ENCODE data around the gene TBC1D13.

Gene TBC1D13

DNA sequence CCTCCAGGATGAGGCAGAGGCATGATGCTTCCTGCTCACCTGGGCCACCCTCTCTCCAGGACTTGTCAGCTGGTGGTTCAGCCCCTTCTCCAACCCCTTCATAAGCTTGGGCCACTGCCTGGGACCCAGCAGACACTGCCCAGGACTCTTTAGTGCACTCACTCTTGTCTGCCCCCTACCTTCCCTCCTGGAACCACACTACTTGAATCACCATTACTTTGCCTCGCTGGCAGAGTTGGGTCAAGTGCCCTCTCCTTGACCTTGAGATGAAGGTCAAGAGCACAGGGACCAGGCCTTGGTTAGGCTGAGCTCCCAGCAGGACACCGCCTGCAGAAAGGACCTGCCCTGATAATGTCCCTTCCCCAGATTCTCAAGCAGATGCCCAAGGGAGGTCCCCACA, 22.8 kb downstream of the TBC1D13 start:
- no peak overlapping the region for H3K4me3 ChIP-seq (ENCODE audit: low read depth in 1 of 2, low read length in 2 of 2)
- peaks cover 16% of the 10 kb centered on the region for H3K36me3 ChIP-seq (ENCODE audit: insufficient read depth, low read length)
- no peaks in the 10 kb centered on the region for H3K9me3 ChIP-seq (ENCODE audit: low read length)
- H3K27ac ChIP-seq (ENCODE audit: low read depth, low read length) = no peak overlapping the region
- no peaks in the 10 kb centered on the region for H3K4me1 ChIP-seq (ENCODE audit: insufficient read depth, low read length)
- no peaks in the 10 kb centered on the region for H3K27me3 ChIP-seq (ENCODE audit: control insufficient read depth in 1 of 2, insufficient read depth in 2 of 2, low read length in 2 of 2)
- no peak overlapping the region for H3K9ac ChIP-seq (ENCODE audit: low read length)

- Histone ChIP-seq H3K9me3 (ENCODE audit: low read length) (no peaks in the 10 kb centered on the region), H3K4me1 (ENCODE audit: insufficient read depth, low read length) (no peaks in the 10 kb centered on the region), H3K27ac (ENCODE audit: low read depth, low read length) (no peak overlapping the region), H3K9ac (ENCODE audit: low read length) (no peak overlapping the region), H3K27me3 (ENCODE audit: control insufficient read depth in 1 of 2, insufficient read depth in 2 of 2, low read length in 2 of 2) (no peaks in the 10 kb centered on the region), H3K4me3 (ENCODE audit: low read depth in 1 of 2, low read length in 2 of 2) (no peak overlapping the region), H3K36me3 (ENCODE audit: insufficient read depth, low read length) (peaks cover 7% of the 10 kb centered on the region)
Observed at GRCh38 chr9:128810873-128811272, 23.8 kb downstream of the TBC1D13 start.

DNA sequence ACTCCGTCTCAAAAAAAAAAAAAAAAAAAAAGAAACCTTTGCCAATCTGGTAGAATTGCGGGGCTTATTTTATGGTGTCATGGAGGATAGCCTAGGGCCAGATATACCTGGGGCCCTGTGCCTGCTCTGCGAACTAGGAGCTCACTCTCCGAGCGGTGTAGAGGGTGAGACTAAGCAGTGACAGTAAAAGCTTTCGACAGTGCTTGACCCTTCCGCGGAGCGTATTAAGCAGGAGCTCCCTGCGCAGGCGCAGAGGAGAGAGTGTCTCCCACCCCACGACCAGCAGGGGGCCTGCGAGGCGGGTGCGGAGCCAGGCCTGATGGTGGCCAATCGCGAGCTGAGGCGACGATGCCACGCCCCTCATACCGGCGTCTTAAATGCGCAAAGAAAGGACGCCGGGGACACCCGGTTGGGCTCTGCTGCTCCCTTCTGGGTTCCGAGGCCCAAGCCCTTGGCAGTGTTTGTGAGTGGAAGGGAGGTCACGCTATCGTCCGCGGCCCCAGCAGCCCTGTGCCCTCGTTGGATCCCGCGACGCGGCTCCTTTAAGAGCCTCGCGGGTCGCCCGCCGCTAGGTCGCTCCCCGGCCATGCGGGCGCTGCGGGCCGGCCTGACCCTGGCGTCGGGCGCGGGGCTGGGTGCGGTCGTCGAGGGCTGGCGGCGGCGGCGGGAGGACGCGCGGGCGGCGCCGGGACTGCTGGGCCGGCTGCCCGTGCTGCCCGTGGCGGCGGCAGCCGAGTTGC, 31.2 kb downstream of the TBC1D13 start, which contains the start of gene ENDOG:
Gene ENDOG, plus strand, starts transcription at position 402 of the 740 bp plus-strand sequence. Its CDS starts 185 bp downstream, at position 587.
- Histone ChIP-seq H3K4me1 (ENCODE audit: insufficient read depth, low read length) (peaks cover 10% of the 10 kb centered on the region), H3K9me3 (ENCODE audit: low read length) (no peaks in the 10 kb centered on the region), H3K27ac (ENCODE audit: low read depth, low read length) (peak within 1 kb of the TSS; percentile 81), H3K4me3 (ENCODE audit: low read depth in 1 of 2, low read length in 2 of 2) (peak within 1 kb of the TSS; percentile 45 to 47), H3K9ac (ENCODE audit: low read length) (no peak within 1 kb of the TSS), H3K27me3 (ENCODE audit: control insufficient read depth in 1 of 2, insufficient read depth in 2 of 2, low read length in 2 of 2) (no peaks in the 10 kb centered on the region), H3K36me3 (ENCODE audit: insufficient read depth, low read length) (peaks cover 15% of the 10 kb centered on the region)

- peak overlapping the region; percentile 3 for H3K27ac ChIP-seq (ENCODE audit: low read depth, low read length)
- H3K9me3 ChIP-seq (ENCODE audit: low read length) = no peaks in the 10 kb centered on the region
- no peaks in the 10 kb centered on the region for H3K27me3 ChIP-seq (ENCODE audit: control insufficient read depth in 1 of 2, insufficient read depth in 2 of 2, low read length in 2 of 2)
- H3K36me3 ChIP-seq (ENCODE audit: insufficient read depth, low read length) = peaks cover 17% of the 10 kb centered on the region
- H3K9ac ChIP-seq (ENCODE audit: low read length) = no peak overlapping the region
- H3K4me3 ChIP-seq (ENCODE audit: low read depth in 1 of 2, low read length in 2 of 2) = peak overlapping the region; percentile 38 to 44
- peaks cover 10% of the 10 kb centered on the region for H3K4me1 ChIP-seq (ENCODE audit: insufficient read depth, low read length)
Observed at GRCh38 chr9:128818839-128819715, 32.0 kb downstream of the TBC1D13 start.

GRCh38 chr9:128819716-128820664, 32.9 kb downstream of the TBC1D13 start:
- peak overlapping the region in 1 of 2 donors; percentile 38 for H3K4me3 ChIP-seq (ENCODE audit: low read depth in 1 of 2, low read length in 2 of 2)
- H3K9ac ChIP-seq (ENCODE audit: low read length) = no peak overlapping the region
- H3K27me3 ChIP-seq (ENCODE audit: control insufficient read depth in 1 of 2, insufficient read depth in 2 of 2, low read length in 2 of 2) = no peaks in the 10 kb centered on the region

DNA sequence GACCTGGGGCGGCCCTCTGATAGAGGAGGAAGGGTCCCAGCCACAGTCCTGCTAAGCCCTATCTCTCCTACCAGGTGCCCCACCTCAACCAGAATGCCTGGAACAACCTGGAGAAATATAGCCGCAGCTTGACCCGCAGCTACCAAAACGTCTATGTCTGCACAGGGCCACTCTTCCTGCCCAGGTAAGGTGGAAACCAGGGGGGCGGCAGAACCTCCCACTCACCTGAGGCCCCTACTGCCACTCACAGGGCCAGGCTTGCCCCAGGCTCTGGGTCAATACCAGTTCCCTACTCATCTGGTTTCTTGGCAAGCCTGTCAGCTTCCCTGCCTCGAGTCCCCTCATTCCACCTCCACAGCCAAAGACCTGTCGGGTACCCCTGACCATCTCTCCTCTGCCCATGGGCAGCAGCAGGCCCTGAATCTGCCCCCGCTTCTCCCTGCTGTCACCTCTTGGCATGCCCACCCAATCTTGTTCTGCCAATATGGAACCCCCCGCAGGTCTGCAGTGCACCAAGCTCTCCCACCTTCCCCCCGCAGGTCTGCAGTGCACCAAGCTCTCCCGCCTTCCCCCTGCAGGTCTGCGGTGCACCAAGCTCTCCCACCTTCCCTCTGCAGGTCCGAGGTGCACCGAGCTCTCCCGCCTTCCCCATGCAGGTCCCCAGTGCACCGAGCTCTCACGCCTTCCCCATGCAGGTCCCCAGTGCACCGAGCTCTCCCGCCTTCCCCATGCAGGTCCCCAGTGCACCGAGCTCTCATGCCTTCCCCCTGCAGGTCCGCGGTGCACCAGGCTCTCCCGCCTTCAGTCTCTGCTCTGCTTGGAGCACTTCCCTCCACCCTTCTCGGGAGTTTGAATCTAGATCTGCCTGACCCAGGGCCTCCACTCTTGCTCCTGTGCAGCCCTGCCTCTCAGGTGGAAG, 33.9 kb downstream of the TBC1D13 start:
- Histone ChIP-seq H3K9ac (ENCODE audit: low read length) (no peak overlapping the region), H3K4me3 (ENCODE audit: low read depth in 1 of 2, low read length in 2 of 2) (no peak overlapping the region), H3K27ac (ENCODE audit: low read depth, low read length) (no peak overlapping the region), H3K27me3 (ENCODE audit: control insufficient read depth in 1 of 2, insufficient read depth in 2 of 2, low read length in 2 of 2) (no peaks in the 10 kb centered on the region), H3K9me3 (ENCODE audit: low read length) (no peaks in the 10 kb centered on the region), H3K4me1 (ENCODE audit: insufficient read depth, low read length) (peaks cover 10% of the 10 kb centered on the region), H3K36me3 (ENCODE audit: insufficient read depth, low read length) (peaks cover 33% of the 10 kb centered on the region)

More at GRCh38 chr9:128819716-128820664, 32.9 kb downstream of the TBC1D13 start:
- peak overlapping the region; percentile 6 for H3K27ac ChIP-seq (ENCODE audit: low read depth, low read length)
- H3K4me1 ChIP-seq (ENCODE audit: insufficient read depth, low read length) = peaks cover 10% of the 10 kb centered on the region
- H3K36me3 ChIP-seq (ENCODE audit: insufficient read depth, low read length) = peaks cover 26% of the 10 kb centered on the region
- no peaks in the 10 kb centered on the region for H3K9me3 ChIP-seq (ENCODE audit: low read length)

- peaks cover 36% of the 10 kb centered on the region for H3K36me3 ChIP-seq (ENCODE audit: insufficient read depth, low read length)
- H3K27me3 ChIP-seq (ENCODE audit: control insufficient read depth in 1 of 2, insufficient read depth in 2 of 2, low read length in 2 of 2) = no peaks in the 10 kb centered on the region
- H3K27ac ChIP-seq (ENCODE audit: low read depth, low read length) = no peak overlapping the region
- H3K4me3 ChIP-seq (ENCODE audit: low read depth in 1 of 2, low read length in 2 of 2) = no peak overlapping the region
- peaks cover 10% of the 10 kb centered on the region for H3K4me1 ChIP-seq (ENCODE audit: insufficient read depth, low read length)
- H3K9me3 ChIP-seq (ENCODE audit: low read length) = no peaks in the 10 kb centered on the region
- no peak overlapping the region for H3K9ac ChIP-seq (ENCODE audit: low read length)
Observed at GRCh38 chr9:128821584-128822406, 34.7 kb downstream of the TBC1D13 start.

GRCh38 chr9:128822407-128823042, 35.5 kb downstream of the TBC1D13 start:
- H3K27ac ChIP-seq (ENCODE audit: low read depth, low read length) = no peak overlapping the region
- H3K27me3 ChIP-seq (ENCODE audit: control insufficient read depth in 1 of 2, insufficient read depth in 2 of 2, low read length in 2 of 2) = no peaks in the 10 kb centered on the region
- H3K4me3 ChIP-seq (ENCODE audit: low read depth in 1 of 2, low read length in 2 of 2) = no peak overlapping the region
- H3K4me1 ChIP-seq (ENCODE audit: insufficient read depth, low read length) = peaks cover 10% of the 10 kb centered on the region
- peaks cover 42% of the 10 kb centered on the region for H3K36me3 ChIP-seq (ENCODE audit: insufficient read depth, low read length)
- H3K9ac ChIP-seq (ENCODE audit: low read length) = no peak overlapping the region
- H3K9me3 ChIP-seq (ENCODE audit: low read length) = no peaks in the 10 kb centered on the region

DNA sequence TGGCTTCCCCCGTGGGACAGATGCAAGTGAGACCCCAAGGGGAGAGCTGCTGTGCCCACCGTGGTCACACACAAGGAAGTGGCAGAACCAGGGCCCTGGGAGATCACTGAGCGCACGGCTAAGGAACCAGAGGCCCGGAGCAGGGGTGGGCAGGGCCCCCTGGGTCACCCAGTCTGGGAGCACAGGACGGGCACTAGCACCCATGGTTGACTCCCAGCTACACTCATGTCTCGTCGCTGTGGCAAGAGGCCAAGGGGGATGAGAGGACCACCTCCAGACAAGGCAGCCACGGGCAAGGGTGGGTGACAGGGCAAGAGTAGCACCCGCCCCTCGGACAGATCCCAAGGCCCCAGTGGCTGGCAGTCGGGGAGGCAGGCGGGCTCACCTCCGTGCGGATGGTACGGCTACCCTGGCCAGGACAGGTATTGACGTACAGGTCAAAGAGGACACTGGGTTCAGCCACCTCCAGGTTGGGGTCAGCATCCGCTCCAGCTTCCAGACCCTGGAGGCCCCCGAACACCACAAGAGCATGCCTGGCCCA, 36.4 kb downstream of the TBC1D13 start:
- Histone ChIP-seq H3K27ac (ENCODE audit: low read depth, low read length) (no peak overlapping the region), H3K9ac (ENCODE audit: low read length) (no peak overlapping the region), H3K9me3 (ENCODE audit: low read length) (no peaks in the 10 kb centered on the region), H3K4me3 (ENCODE audit: low read depth in 1 of 2, low read length in 2 of 2) (no peak overlapping the region), H3K4me1 (ENCODE audit: insufficient read depth, low read length) (peaks cover 10% of the 10 kb centered on the region), H3K36me3 (ENCODE audit: insufficient read depth, low read length) (peaks cover 42% of the 10 kb centered on the region), H3K27me3 (ENCODE audit: control insufficient read depth in 1 of 2, insufficient read depth in 2 of 2, low read length in 2 of 2) (no peaks in the 10 kb centered on the region)

All from muscle layer of colon (tissue), 2 donors.